G401 (cell line): ENCODE data around the gene TIGD1. TPM values are rescaled to one million over a fixed set of nuclear protein-coding genes. Genes with fewer than 3 reads are reported as not detected.
"Not testable (repeated sequence)": the region's sequence is repeated elsewhere in the genome, so short reads cannot be mapped to it uniquely, and the experiment has no call there.

Source experiments
- DNase-seq: peaks from one replicate; pipeline ENCODE4 v3.0.0-alpha.2; 2015; ENCODE audit warnings: low spot score
- in situ Hi-C: cut with HindIII; loops from 2 replicates; pipeline ENCODE4 v1.10.0; 2016; ENCODE audit warnings: low sequenced_read_pairs, mixed read lengths
- total RNA-seq: library from RNA; depleted of rRNA; stranded (reverse); fragments of >200 nt; shearing (Covaris generic); gene quantifications from 2 replicates; pipeline ENCODE4 v1.2.3, GENCODE V29; 2014

The TIGD1 gene
- total RNA-seq, 1 experiment from 2014 or later: 5.2 TPM

- no peak for DNase-seq
- in situ Hi-C loops: no loop called here
These were observed 22.7 kb upstream of the TIGD1 start for GRCh38 chr2:232573042-232573441.

GRCh38 chr2:232571026-232571474, 20.7 kb upstream of the TIGD1 start:
- DNase-seq: peak; percentile 25

GRCh38 chr2:232570481-232570880, 20.1 kb upstream of the TIGD1 start:
- DNase-seq, in situ Hi-C loops: not testable (repeated sequence)

More at GRCh38 chr2:232571026-232571474, 20.7 kb upstream of the TIGD1 start:
- in situ Hi-C loops: no loop called here

- in situ Hi-C loops: no loop called here
- no peak for DNase-seq
These were observed 19.2 kb upstream of the TIGD1 start for GRCh38 chr2:232569541-232569940.

- DNase-seq: no peak
These were observed 17.8 kb upstream of the TIGD1 start for GRCh38 chr2:232568161-232568560.

GRCh38 chr2:232567721-232568120, 17.4 kb upstream of the TIGD1 start:
- in situ Hi-C loops: no loop called here
- no peak for DNase-seq

More at GRCh38 chr2:232568161-232568560, 17.8 kb upstream of the TIGD1 start:
- in situ Hi-C loops: no loop called here

GRCh38 chr2:232563580-232563979, 13.2 kb upstream of the TIGD1 start:
- in situ Hi-C loops: no loop called here
- DNase-seq: no peak

GRCh38 chr2:232562515-232563151, 12.3 kb upstream of the TIGD1 start:
- DNase-seq: no peak
- in situ Hi-C loops: no loop called here

GRCh38 chr2:232556426-232556825, 6.1 kb upstream of the TIGD1 start:
- in situ Hi-C loops: no loop called here
- no peak for DNase-seq

- in situ Hi-C loops: no loop called here
- no peak for DNase-seq
These were observed 1.4 kb upstream of the TIGD1 start for GRCh38 chr2:232551776-232552175.

GRCh38 chr2:232551250-232551638, 887 bp upstream of the TIGD1 start:
- in situ Hi-C loops: no loop called here
- no peak for DNase-seq

GRCh38 chr2:232549655-232550353, 553 bp downstream of the TIGD1 start:
- in situ Hi-C loops: no loop called here

GRCh38 chr2:232547991-232548390, 2.4 kb downstream of the TIGD1 start:
- no peak for DNase-seq
- in situ Hi-C loops: no loop called here

More at GRCh38 chr2:232549655-232550353, 553 bp downstream of the TIGD1 start:
- no peak for DNase-seq

- no peak for DNase-seq
- in situ Hi-C loops: no loop called here
These were observed 4.6 kb downstream of the TIGD1 start for GRCh38 chr2:232545511-232546375.

GRCh38 chr2:232544674-232545073, 5.7 kb downstream of the TIGD1 start:
- in situ Hi-C loops: no loop called here
- DNase-seq: no peak

- no peak for DNase-seq
- in situ Hi-C loops: no loop called here
These were observed 6.3 kb downstream of the TIGD1 start for GRCh38 chr2:232543928-232544631.

GRCh38 chr2:232543491-232543890, 6.9 kb downstream of the TIGD1 start:
- no peak for DNase-seq
- in situ Hi-C loops: no loop called here

- in situ Hi-C loops: no loop called here
- no peak for DNase-seq
These were observed 7.5 kb downstream of the TIGD1 start for GRCh38 chr2:232542715-232543467.
